ENCODE results near the gene GNG7.
"Not testable (repeated sequence)": the region's sequence is repeated elsewhere in the genome, so short reads cannot be mapped to it uniquely, and the experiment has no call there.

GNG7 gene

DNA sequence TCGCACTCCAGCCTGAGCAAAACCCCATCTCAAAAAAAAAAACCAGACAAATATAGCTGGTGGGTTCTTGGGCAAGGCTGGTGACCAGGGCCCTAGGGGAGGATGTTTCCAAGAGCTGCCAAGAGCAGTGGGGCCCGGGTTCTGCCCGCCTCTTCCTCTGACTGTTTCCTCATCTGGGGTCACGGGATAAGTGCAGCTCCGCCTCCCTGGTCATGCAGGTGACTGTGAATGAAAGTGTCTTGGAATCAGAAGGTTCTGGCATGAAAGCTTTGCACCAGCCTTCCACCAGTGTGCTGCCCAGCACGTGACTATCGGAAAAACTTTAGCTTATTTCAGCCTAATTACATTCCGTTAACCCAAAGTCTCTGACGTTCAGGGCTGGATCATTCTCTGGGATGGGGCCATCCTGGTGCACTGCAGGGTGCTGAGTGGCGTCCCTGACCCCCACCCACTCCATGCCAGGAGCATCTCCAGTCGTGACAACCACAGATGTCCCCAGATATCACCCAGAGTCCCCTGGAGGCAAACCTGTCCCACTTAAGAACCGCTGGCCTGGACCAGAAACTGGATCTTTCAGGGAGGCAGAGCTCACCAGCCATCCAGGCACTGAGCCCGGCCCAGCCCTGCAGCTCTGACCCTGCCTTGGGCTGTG lies 85.6 kb downstream of the GNG7 start:
- no peak for DNase-seq

- DNase-seq, result no peak
Measured at GRCh38 chr19:2615782-2616181, 86.7 kb downstream of the GNG7 start.

DNA sequence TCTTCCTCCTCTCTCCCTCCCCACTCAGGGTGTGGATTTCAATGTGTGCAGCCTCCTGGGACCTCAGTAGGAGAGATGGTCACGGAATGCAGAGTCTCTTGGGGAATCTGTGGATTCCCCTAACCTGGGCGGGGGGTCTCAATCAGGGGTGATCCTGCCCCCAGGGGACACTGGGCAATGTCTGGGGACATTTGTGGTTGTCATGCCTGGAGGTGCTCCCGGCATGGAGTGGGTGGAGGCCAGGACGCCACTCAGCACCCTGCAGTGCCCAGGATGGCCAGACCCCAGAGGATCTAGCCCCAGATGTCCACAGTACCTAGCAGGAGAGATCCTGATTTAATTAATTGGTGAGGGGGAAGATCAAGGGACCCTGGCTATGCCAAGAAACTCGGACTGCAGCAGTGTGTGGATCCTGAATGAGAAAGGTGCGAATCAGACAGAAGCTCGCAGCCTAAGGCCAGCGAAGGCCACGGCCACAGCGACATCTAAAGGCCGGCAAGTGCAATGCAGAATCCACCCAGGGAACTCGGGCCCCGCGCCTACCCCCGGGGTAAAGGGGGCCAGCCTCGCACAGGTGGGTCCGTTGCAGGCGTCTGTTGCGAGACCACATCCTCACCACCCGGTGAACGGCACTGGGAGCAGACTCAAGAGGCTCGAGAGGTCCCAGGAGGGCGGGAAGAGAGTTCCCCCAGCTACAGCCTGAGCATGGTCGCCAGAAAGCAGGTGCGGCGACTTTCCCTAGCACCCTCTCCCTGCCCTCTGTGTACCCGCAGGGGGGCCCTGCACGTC lies 88.8 kb downstream of the GNG7 start:
- DNase-seq, result peak; percentile 42

DNA sequence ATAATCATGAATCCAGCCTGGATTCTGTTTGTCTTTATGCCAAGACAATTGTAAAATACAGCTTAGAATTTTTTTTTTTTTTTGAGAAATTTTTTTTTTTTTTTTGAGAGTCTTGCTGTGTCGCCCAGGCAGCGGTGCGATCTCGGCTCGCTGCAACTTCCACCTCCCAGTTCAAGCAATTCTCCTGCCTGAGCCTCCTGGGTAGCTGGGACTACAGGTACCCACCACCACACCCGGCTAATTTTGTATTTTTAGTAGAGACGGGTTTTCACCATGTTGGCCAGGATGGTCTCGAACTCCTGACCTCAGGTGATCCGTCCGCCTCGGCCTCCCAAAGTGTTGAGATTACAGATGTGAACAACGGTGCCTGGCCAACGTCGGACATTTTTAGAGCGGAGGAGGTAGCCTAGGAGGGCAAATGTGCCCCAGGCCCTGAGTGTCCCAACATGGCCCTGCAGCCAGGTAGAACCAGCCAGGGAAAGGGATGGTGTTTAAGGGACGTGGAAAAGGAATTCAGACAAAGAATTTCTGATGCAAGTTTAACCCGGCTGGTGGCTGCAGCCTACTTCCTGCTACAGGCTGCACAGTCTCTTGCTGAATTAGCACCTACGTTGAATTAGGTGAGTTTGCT lies 89.8 kb downstream of the GNG7 start:
- DNase-seq, result no peak

DNA sequence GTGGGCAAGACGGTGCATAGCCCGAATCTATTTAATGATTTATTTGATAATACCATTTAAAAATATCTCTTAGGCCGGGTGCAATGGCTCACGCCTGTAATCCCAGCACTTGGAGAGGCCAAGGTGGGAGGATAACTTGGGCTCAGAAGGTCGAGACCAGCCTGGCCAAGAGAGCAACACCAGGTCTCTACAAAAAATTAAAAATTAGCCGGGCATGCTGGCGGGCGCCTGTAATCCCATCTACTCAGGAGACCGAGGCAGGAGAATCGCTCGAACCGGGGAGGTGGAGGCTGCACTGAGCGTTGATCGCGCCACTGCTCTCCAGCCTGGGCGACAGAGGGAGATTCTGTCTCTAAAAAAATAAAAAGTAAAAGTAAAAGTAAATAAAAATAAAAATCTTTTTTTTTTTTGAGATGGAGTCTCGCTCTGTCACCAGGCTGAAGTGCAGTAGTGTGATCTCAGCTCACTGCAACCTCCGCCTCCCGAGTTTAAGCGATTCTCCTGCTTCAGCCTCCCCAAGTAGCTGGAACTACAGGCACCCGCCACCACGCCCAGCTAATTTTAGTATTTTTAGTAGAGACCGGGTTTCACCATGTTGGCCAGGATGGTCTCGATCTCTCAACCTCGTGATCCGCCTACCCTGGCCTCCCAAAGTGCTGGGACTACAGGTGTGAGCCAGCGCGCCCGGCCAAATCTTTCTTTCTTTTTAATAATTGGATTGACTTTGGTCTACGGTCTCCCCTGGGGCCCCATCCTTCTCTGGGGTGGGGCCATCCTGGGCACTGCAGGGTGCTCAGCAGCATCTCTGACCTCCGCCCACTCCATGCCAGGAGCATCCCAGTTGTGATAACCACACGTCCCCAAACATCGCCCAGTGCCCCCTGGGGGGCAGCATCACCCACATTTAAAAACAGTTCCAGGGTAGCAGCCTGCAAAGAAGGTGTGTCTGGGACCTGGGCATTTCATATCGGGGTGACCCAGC lies 90.7 kb downstream of the GNG7 start:
- DNase-seq, result no peak

DNA sequence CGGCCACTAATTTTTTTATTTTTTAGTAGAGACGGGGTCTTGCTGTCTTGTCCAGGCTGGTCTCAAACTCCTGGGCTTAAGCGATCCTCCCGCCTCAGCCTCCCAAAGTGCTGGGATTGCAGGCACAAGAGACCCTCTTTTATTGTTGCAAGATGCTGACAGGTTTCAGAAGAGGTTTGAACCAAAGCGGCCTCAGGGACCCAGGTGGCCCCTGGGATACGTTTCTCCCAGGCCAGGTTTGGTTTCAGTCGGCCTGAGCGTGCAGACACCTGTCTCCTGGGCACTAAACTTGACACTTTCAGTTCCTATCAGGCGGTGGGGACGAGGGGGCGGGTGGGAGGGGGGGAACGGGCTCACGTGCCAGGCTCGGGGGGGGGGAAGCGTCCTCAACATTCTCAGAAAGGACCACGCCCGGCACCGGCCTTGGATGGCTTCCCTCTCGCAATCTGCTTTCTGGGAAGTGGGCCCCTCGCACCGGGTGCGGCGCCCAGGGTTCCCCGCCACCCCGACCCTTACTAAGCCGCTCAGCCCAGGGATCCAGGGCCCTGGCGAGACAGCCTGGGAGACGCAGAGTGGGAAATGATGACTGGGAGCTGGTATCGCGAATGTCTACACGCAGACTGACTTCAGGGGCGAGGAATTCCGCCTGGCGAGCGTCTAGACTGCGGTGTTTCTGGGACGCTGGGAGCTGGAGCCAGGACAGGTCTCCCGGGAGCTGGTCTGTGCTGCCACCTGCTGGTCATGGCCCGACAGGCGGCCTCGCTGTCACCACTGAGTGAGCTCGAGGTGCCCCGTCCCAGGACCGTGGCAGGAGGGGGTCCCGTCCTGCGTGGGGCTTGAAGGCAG lies 91.6 kb downstream of the GNG7 start:
- DNase-seq, result peak; percentile 81

GRCh38 chr19:2609389-2610116 lies 92.9 kb downstream of the GNG7 start:
- DNase-seq, result no peak

GRCh38 chr19:2609034-2609388 lies 93.5 kb downstream of the GNG7 start:
- DNase-seq, result not testable (repeated sequence)

- DNase-seq, result no peak
Measured at GRCh38 chr19:2608602-2608922, 93.9 kb downstream of the GNG7 start.

DNA sequence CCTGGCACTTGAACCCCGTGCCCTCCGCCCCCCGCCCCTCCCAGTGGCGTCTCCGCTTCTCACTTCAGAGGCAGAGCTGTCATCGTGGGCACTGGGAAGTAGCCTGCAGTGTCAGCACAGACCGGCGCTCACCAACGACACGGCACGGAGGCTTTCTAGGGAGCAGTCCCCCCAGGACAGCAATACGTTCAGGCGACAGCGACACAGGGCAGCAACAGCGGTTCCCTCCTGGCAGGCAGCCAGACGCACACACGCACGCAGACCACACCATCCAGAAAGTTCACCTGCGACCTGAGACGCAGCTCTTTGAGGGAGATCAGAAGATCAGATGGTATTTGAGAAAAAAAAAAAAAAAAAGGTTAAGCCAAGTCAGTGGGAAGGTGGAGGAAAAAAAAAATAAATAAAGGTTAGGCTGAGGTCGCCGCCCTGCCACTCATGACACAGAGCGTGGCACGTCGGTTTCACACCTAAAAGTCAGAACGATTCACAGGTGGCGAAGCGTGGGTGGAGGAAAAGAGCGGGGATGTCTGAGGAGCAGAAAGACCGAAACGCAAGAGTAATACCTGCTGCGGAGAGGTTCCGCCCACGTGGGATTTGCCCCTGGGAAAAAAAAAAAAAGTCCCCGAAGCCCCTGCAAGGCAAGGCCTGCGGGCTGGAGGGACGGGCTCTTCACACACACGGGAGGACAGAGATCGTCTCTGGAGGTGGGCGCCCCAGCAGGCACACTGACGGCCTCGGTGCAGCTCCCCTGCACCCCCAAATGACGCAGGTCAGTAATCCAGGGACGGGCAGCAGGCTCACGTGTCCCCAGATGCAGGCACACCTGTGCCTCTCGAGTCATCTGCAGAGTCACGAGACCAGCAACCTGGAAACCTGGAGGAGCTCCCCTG lies 94.5 kb downstream of the GNG7 start:
- peak; percentile 29 for DNase-seq

DNA sequence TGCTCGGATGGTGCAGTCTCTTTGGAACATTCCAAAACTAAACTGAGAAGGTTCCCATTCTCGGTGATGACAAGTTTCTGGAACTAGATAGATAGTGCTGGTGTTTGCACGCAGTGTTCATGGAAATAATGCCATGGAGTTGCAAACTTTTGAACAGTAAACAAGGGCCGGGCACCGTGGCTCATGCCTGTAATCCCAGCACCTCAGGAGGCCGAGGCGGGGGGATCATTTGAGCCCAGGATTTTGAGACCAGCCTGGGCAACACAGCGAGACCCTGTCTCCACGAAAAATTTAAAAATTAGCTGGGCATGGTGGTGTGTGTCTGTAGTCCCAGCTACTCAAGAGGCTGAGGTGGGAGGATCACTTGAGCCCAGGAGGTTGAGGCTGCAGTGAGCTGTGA lies 95.7 kb downstream of the GNG7 start:
- not testable (repeated sequence) for DNase-seq

GRCh38 chr19:2605889-2606288 lies 96.6 kb downstream of the GNG7 start:
- DNase-seq, result not testable (repeated sequence)

DNA sequence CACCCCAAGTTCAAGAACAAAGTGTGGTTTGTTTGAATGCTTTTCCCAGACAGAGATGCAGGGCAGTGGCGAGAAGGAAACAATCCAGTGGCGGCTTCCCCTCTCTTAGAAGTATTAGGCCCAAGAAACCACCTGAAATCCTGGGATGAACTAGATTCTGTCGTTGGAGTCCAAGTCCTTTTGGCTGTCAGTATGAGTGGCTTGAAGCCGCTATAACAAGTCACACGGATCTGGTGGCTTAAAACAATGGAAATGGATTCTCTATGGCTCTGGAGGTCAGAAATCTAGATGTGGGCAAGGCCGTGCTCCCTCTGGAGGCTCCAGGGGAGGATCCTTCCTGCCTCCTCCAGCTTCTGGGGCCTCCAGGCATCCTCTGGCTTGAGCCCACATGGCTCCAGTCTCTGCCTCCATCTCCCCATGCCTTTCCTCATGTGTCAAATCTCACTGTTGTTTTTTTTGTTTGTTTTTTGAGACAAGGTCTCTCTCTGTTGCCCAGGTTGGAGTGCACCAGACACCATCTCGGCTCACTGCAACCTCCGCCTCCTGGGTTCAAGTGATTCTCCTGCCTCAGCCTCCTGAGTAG lies 97.7 kb downstream of the GNG7 start:
- DNase-seq, result no peak

- no peak for DNase-seq
Measured at GRCh38 chr19:2603334-2603733, 99.2 kb downstream of the GNG7 start.

DNA sequence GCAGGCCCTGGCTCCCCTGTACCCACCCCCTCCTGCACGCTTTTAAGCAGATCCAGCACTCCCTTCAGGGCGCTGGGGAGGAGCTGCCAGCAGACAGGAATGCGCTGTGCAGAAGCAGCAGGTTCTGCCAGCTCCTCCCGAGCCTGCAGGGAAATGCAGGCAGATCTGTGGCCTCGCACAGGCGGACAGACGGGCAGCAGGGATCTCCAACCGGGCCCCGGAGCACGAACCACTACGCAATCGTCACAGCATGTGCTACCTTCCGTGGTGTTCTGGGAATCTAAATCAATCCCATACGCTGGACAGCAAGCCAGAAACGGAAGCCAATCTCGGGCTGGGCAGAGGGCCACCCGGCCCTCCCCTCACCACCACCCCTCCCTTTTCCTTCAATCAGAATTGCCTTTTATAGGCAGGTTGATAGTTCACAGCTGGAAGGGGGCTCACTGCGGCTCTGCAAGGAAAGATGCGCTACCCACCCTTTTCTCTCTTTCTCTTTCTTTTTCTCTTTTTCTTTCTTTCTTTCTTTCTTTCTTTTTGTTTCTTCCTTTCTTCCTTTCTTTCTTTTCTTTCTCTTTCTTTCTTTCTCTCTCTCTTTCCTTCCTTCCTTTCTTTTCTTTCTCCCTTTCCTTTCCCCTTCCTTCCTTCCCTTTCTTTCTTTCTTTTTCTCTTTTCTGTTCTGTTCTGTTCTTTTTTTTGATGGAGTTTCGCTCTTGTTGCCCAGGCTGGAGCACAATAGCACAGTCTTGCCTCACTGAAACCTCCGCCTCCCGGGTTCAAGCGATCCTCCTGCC lies 99.9 kb downstream of the GNG7 start:
- DNase-seq, result peak; percentile 54

DNA sequence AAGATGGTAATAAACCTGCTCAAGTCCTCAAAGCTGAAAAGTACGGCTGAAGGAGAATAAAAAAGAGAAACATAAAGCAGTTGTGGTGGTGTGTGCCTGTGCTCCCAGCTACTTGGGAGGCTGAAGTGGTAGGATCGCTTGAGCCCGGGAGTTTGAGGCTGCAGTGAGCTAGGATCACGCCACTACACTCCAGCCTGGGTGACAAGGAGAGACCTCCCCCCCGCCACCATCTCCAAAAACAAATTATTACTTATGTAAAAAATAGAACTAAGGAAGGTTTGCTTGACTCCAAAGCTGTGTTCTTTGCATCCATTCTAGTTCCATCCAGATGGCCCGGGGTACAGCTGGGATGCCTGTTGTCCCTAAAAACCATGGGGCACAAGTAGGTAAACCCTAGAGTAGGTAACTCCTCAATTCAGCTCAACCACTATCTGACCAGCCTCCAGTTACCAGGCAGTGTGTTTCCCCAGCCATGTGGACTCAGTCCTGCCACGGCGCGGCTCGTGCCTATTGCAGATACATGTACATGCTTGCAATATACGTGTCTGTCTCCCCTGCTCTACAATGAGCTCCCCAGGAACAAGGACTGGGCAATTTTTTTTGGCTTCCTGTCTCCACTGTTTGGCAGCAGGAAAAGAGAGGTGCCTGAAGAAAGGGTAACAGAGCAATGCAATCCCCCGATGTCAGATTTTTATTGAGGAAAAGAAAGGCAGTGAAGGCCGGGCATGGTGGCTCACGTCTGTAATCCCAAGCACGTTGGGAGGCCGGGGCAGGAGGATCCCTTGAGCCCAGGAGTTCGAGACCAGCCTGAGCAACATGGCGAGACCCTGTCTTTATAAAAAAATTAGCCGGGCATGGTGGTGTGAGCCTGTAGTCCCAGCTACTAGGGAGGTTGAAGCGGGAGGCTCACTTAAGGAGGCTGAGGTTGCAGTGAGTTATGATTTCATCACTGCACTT lies 101.3 kb downstream of the GNG7 start:
- no peak for DNase-seq

DNA sequence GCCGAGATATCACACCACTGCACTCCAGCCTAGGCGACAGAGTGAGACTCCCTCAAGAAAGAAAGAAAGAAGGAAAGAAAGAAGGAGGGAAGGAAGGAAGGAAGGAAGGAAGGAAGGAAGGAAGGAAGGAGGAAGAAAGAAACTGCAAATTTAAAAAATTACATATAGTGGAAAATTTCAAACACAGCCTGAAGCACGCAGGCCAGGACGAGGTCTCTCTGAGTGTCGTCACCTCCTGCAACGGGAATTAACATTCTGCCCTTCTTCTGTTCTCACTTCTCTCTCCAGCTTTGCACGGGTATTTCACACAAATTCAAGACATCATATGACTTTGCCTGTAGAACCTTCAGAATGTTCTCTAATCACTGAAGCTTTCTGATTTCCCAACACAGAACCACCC lies 108.2 kb downstream of the GNG7 start:
- DNase-seq, result no peak

- no peak for DNase-seq
Measured at GRCh38 chr19:2592824-2593223, 109.7 kb downstream of the GNG7 start.
